ENCODE measurements around the gene DCC. TPM values are rescaled to one million over a fixed set of nuclear protein-coding genes. Genes with fewer than 3 reads are reported as not detected.

DCC gene
- total and polyA plus RNA-seq, 2 donors from 2014 or later = 3.9 TPM; not detected in 1

DNA sequence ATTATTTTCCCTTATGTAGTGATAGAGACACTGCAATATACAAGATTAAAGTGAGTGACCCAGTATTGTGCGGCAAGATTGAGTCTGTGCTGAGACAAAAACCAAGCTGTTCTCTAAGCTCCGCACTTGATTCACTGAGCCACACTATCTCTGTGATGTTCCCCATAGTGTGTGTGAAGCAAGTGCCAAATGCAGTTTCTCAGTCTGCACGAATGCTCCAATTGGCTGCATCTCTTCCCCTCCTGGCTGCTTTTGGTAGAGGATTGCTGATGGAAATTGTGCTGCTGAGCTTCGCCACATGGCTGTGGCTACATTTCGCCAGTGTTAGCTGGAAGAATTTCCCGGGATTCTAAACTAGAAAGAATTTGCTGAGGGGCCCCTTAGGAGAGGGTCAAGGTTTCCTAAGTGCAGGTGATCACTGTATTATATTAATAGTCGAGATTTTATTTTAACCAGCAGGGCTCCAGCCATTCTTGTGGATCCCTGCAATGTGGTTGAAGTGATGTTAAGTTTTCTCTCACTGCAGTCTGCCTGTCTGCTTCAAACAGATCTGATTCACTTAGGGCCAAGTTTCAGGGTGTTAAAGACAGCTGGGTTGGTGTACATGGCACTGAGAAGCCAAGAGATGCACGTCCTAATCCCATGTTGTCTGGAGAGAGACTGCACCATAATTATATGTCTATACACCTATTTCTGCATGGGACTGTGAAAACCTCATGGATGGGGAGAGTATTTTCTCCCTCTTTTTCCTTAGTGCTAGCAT is 317.2 kb downstream of the DCC start:
- H3K9ac ChIP-seq (ENCODE audit: low read length in 3 of 3) = no peak overlapping the region
- H3K4me3 ChIP-seq (ENCODE audit: low read length in 3 of 3) = no peak overlapping the region
- intact Hi-C loops (cut with DNase I) = no loop called here
- FAIRE-seq (no peak), DNase-seq (no peak)
- H3K4me1 ChIP-seq (ENCODE audit: control insufficient read depth in 2 of 3, insufficient read depth in 2 of 3, low read depth in 1 of 3, low read length in 3 of 3) = no peaks in the 10 kb centered on the region
- TF ChIP-seq, protein P1, sequence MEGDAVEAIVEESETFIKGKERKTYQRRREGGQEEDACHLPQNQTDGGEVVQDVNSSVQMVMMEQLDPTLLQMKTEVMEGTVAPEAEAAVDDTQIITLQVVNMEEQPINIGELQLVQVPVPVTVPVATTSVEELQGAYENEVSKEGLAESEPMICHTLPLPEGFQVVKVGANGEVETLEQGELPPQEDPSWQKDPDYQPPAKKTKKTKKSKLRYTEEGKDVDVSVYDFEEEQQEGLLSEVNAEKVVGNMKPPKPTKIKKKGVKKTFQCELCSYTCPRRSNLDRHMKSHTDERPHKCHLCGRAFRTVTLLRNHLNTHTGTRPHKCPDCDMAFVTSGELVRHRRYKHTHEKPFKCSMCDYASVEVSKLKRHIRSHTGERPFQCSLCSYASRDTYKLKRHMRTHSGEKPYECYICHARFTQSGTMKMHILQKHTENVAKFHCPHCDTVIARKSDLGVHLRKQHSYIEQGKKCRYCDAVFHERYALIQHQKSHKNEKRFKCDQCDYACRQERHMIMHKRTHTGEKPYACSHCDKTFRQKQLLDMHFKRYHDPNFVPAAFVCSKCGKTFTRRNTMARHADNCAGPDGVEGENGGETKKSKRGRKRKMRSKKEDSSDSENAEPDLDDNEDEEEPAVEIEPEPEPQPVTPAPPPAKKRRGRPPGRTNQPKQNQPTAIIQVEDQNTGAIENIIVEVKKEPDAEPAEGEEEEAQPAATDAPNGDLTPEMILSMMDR (IDR thresholded peaks at IDR 0.05; ENCODE audit: borderline replicate concordance, extremely low read depth, insufficient read depth) = no peak
- H3K9me3 ChIP-seq (ENCODE audit: control insufficient read depth in 2 of 3, insufficient read depth in 1 of 3, low read length in 3 of 3) = no peaks in the 10 kb centered on the region
- H3K27ac ChIP-seq (ENCODE audit: low read depth in 2 of 2, low read length in 2 of 2) = no peak overlapping the region
- H3K27me3 ChIP-seq (ENCODE audit: control insufficient read depth, insufficient read depth, low read length) = no peaks in the 10 kb centered on the region
- H3K36me3 ChIP-seq (ENCODE audit: control insufficient read depth in 2 of 3, insufficient read depth in 3 of 3, low read length in 3 of 3) = no peaks in the 10 kb centered on the region

GRCh38 chr18:52667463-52668065 is 327.6 kb downstream of the DCC start:
- FAIRE-seq (no peak), DNase-seq (no peak)
- H3K27me3 ChIP-seq (ENCODE audit: control insufficient read depth, insufficient read depth, low read length) = no peaks in the 10 kb centered on the region
- no peaks in the 10 kb centered on the region for H3K9me3 ChIP-seq (ENCODE audit: control insufficient read depth in 2 of 3, insufficient read depth in 1 of 3, low read length in 3 of 3)
- no peak overlapping the region for H3K27ac ChIP-seq (ENCODE audit: low read depth in 2 of 2, low read length in 2 of 2)
- no peak overlapping the region for H3K9ac ChIP-seq (ENCODE audit: low read length in 3 of 3)
- no peak overlapping the region for H3K4me3 ChIP-seq (ENCODE audit: low read length in 3 of 3)
- H3K4me1 ChIP-seq (ENCODE audit: control insufficient read depth in 2 of 3, insufficient read depth in 2 of 3, low read depth in 1 of 3, low read length in 3 of 3) = no peaks in the 10 kb centered on the region
- TF ChIP-seq, protein P1 (IDR thresholded peaks at IDR 0.05; ENCODE audit: borderline replicate concordance, extremely low read depth, insufficient read depth) = no peak
- H3K36me3 ChIP-seq (ENCODE audit: control insufficient read depth in 2 of 3, insufficient read depth in 3 of 3, low read length in 3 of 3) = no peaks in the 10 kb centered on the region
- intact Hi-C loops (cut with DNase I) = no loop called here

GRCh38 chr18:52670896-52671295 is 330.9 kb downstream of the DCC start:
- H3K4me3 ChIP-seq (ENCODE audit: low read length in 3 of 3) = no peak overlapping the region
- no peaks in the 10 kb centered on the region for H3K36me3 ChIP-seq (ENCODE audit: control insufficient read depth in 2 of 3, insufficient read depth in 3 of 3, low read length in 3 of 3)
- no peak overlapping the region for H3K9ac ChIP-seq (ENCODE audit: low read length in 3 of 3)
- intact Hi-C loops (cut with DNase I) = no loop called here
- TF ChIP-seq, protein P1 (IDR thresholded peaks at IDR 0.05; ENCODE audit: borderline replicate concordance, extremely low read depth, insufficient read depth) = no peak
- no peak overlapping the region for H3K27ac ChIP-seq (ENCODE audit: low read depth in 2 of 2, low read length in 2 of 2)
- no peaks in the 10 kb centered on the region for H3K9me3 ChIP-seq (ENCODE audit: control insufficient read depth in 2 of 3, insufficient read depth in 1 of 3, low read length in 3 of 3)
- DNase-seq (peak in 2 of 5 donors; percentile 28 to 68), FAIRE-seq (no peak)
- no peaks in the 10 kb centered on the region for H3K27me3 ChIP-seq (ENCODE audit: control insufficient read depth, insufficient read depth, low read length)
- no peaks in the 10 kb centered on the region for H3K4me1 ChIP-seq (ENCODE audit: control insufficient read depth in 2 of 3, insufficient read depth in 2 of 3, low read depth in 1 of 3, low read length in 3 of 3)

Data from kidney (tissue), 14 donors.